D721Med (cell line): ENCODE data around the gene GLP1R.

Experiments used
- DNase-seq: peaks from one replicate; pipeline ENCODE4 v3.0.0; 2011; ENCODE audit warnings: low spot score; ENCODE audit not compliant: insufficient read length
- FAIRE-seq: peaks from 2 replicates; lab custom pipeline; 2011; peaks lifted over from hg19 to GRCh38; lab: Jason Lieb, UNC
- CTCF ChIP-seq: IDR thresholded peaks from 2 replicates; pipeline ENCODE4 v1.5.1; 2012; ENCODE audit warnings: mild to moderate bottlenecking, control low read depth; ENCODE audit not compliant: insufficient read depth; ENCODE audit errors: missing control alignments

The GLP1R gene

GRCh38 chr6:39107034-39107433 lies 58.5 kb downstream of the GLP1R start:
- DNase-seq (no peak), FAIRE-seq (no peak)

GRCh38 chr6:39107641-39108040 lies 59.1 kb downstream of the GLP1R start:
- no peak for TF ChIP-seq CTCF
- DNase-seq (no peak), FAIRE-seq (no peak)

More at GRCh38 chr6:39107034-39107433, 58.5 kb downstream of the GLP1R start:
- no peak for TF ChIP-seq CTCF

- FAIRE-seq (no peak), DNase-seq (no peak)
- no peak for TF ChIP-seq CTCF
These were observed 59.7 kb downstream of the GLP1R start for GRCh38 chr6:39108041-39108839.

GRCh38 chr6:39111280-39111679 lies 62.7 kb downstream of the GLP1R start:
- DNase-seq, result no peak
- TF ChIP-seq CTCF, result no peak
- no peak for FAIRE-seq

- FAIRE-seq (no peak), DNase-seq (no peak)
- TF ChIP-seq CTCF, result no peak
These were observed 65.2 kb downstream of the GLP1R start for GRCh38 chr6:39113788-39114187.

GRCh38 chr6:39114388-39114703 lies 65.8 kb downstream of the GLP1R start:
- DNase-seq (no peak), FAIRE-seq (no peak)
- TF ChIP-seq CTCF, result no peak
